Liver (tissue), 3 donors: ENCODE measurements around the gene RTBDN.
A peak's percentile ranks its signal among the peaks of the same experiment; 100 is the strongest.

Experiments
- GABPA ChIP-seq, 2 donors: IDR thresholded peaks in 1 of 2; conservative IDR thresholded peaks in 1 of 2; 2 replicates each; pipeline ENCODE4 v1.6.1; 2016; ENCODE audit warnings: antibody characterized with exemption in 2 of 2, mild to moderate bottlenecking in 1 of 2, moderate library complexity in 1 of 2
- HNF4A ChIP-seq, 2 donors: conservative IDR thresholded peaks; 2 replicates each; pipeline ENCODE4 v1.6.1; 2016; ENCODE audit warnings: antibody characterized with exemption in 2 of 2, mild to moderate bottlenecking in 2 of 2
- JUND ChIP-seq, 2 donors: IDR thresholded peaks; 2 replicates each; pipeline ENCODE4 v1.6.1; 2016; ENCODE audit warnings: antibody characterized with exemption in 2 of 2
- MAX ChIP-seq: IDR thresholded peaks from 2 replicates; pipeline ENCODE4 v1.6.1; 2016; ENCODE audit warnings: antibody characterized with exemption
- RAD21 ChIP-seq, 2 donors: IDR thresholded peaks; 2 replicates each; pipeline ENCODE4 v1.6.1; 2016; ENCODE audit warnings: antibody characterized with exemption in 2 of 2, mild to moderate bottlenecking in 2 of 2
- TAF1 ChIP-seq: conservative IDR thresholded peaks from 2 replicates; pipeline ENCODE4 v1.6.1; 2016; ENCODE audit warnings: antibody characterized with exemption, mild to moderate bottlenecking
- YY1 ChIP-seq: IDR thresholded peaks from 2 replicates; pipeline ENCODE4 v1.6.1; 2016; ENCODE audit warnings: antibody characterized with exemption, mild to moderate bottlenecking
- TF ChIP-seq, protein P1 (sequence below): fragments of 150-350 bp; IDR thresholded peaks from 2 replicates; pipeline ENCODE4 v1.5.1; 2017; ENCODE audit warnings: improper control_type of control experiment, low read depth, low read length; ENCODE audit not compliant: missing input control
- TF ChIP-seq, protein P2 (sequence below): IDR thresholded peaks from 2 replicates; pipeline ENCODE4 v1.6.1; 2016; ENCODE audit warnings: antibody characterized with exemption, mild to moderate bottlenecking
- donor health status: healthy.
- donor health status: healthy.

DNA sequence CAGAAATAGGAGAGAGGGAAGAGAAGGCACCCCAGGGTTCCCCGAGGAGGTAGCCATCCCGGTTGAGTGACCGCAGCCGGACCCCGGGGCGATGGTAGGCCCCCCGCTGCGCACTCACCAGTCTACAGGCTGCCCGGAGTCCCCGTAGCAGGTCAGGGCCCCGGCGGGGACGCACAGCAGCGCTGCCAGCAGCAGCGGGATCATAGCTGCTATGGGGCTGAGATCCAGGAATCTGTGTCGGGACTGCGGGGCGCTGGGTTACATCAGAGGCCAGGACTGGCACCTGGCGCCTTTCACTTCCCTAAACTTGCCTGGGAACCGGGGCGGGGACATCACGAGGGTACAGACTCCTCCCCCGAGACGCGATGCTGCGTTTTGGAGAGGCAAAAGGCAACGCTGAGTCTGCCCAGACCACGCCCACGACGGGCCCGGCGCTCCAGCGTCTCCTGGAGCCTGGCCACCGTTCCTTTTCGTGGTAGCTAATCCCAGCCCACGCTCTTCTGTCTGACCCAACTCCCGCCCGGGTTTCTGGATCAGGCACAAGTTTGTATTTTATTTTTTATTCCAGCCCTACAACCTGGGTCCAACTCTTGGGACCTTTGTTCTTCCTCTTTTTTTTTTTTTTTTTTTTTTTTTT is 46.9 kb upstream of the RTBDN start, which contains the start of gene DNASE2:
- TF ChIP-seq, protein P1, sequence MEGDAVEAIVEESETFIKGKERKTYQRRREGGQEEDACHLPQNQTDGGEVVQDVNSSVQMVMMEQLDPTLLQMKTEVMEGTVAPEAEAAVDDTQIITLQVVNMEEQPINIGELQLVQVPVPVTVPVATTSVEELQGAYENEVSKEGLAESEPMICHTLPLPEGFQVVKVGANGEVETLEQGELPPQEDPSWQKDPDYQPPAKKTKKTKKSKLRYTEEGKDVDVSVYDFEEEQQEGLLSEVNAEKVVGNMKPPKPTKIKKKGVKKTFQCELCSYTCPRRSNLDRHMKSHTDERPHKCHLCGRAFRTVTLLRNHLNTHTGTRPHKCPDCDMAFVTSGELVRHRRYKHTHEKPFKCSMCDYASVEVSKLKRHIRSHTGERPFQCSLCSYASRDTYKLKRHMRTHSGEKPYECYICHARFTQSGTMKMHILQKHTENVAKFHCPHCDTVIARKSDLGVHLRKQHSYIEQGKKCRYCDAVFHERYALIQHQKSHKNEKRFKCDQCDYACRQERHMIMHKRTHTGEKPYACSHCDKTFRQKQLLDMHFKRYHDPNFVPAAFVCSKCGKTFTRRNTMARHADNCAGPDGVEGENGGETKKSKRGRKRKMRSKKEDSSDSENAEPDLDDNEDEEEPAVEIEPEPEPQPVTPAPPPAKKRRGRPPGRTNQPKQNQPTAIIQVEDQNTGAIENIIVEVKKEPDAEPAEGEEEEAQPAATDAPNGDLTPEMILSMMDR: no peak
- TF ChIP-seq YY1: peak; percentile 74
- TF ChIP-seq RAD21 (IDR thresholded peaks at IDR 0.05): peak in 1 of 2 donors; percentile 28
- TF ChIP-seq JUND (IDR thresholded peaks at IDR 0.05): no peak
- TF ChIP-seq MAX: no peak
- peak; percentile 66 for TF ChIP-seq TAF1
- TF ChIP-seq, protein P2, sequence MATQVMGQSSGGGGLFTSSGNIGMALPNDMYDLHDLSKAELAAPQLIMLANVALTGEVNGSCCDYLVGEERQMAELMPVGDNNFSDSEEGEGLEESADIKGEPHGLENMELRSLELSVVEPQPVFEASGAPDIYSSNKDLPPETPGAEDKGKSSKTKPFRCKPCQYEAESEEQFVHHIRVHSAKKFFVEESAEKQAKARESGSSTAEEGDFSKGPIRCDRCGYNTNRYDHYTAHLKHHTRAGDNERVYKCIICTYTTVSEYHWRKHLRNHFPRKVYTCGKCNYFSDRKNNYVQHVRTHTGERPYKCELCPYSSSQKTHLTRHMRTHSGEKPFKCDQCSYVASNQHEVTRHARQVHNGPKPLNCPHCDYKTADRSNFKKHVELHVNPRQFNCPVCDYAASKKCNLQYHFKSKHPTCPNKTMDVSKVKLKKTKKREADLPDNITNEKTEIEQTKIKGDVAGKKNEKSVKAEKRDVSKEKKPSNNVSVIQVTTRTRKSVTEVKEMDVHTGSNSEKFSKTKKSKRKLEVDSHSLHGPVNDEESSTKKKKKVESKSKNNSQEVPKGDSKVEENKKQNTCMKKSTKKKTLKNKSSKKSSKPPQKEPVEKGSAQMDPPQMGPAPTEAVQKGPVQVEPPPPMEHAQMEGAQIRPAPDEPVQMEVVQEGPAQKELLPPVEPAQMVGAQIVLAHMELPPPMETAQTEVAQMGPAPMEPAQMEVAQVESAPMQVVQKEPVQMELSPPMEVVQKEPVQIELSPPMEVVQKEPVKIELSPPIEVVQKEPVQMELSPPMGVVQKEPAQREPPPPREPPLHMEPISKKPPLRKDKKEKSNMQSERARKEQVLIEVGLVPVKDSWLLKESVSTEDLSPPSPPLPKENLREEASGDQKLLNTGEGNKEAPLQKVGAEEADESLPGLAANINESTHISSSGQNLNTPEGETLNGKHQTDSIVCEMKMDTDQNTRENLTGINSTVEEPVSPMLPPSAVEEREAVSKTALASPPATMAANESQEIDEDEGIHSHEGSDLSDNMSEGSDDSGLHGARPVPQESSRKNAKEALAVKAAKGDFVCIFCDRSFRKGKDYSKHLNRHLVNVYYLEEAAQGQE: peak; percentile 62
- peak in 1 of 2 donors; percentile 45 for TF ChIP-seq HNF4A (conservative IDR thresholded peaks at IDR 0.05)
- peak in 1 of 2 donors; percentile 47 for TF ChIP-seq GABPA (IDR thresholded peaks at IDR 0.05 in 1 of 2, conservative IDR thresholded peaks at IDR 0.05 in 1 of 2)
